Naive thymus-derived CD8-positive, alpha-beta T cell (primary cell): Measurements from ENCODE around the gene CTNNA1. TPM values are rescaled to one million over a fixed set of nuclear protein-coding genes. Genes with fewer than 3 reads are reported as not detected.

Source experiments
- ATAC-seq, 2 donors: fragments of 150-1000 bp; cut with Tn5 transposase in 1 of 2; sonication (Bioruptor Pico), chemical (Tn5 transposase) in 1 of 2; 1 replicate in 1 of 2; 2 replicates in 1 of 2; pipeline ENCODE4 v1.10.0; 2021; ENCODE audit warnings: mild to moderate bottlenecking in 2 of 2, moderate library complexity in 2 of 2
- POLR2A ChIA-PET: fragments of 350-600 bp; sonication (Branson Sonifier 250); formaldehyde crosslinking; loops from one replicate; lab custom pipeline; 2021; ENCODE audit warnings: antibody characterized with exemption; lab: Charles Lee
- DNase-seq, 10 donors: peaks; one replicate each; pipeline versions ENCODE4 v3.0.0 to v3.0.0-alpha.2; 2020 to 2022
- H3K27ac Mint-ChIP-seq, 10 donors: one replicate each; pipeline ENCODE4 v1.8.0; 2020 to 2022; ENCODE audit warnings: mild to moderate bottlenecking in 10 of 10, mixed read lengths in 10 of 10, moderate library complexity in 4 of 10, inconsistent platforms in 1 of 10
- H3K27me3 Mint-ChIP-seq, 5 donors: one replicate each; pipeline ENCODE4 v1.8.0; 2021 to 2022; ENCODE audit warnings: mixed read lengths in 5 of 5
- H3K36me3 Mint-ChIP-seq, 3 donors: one replicate each; pipeline ENCODE4 v1.8.0; 2020 to 2022; ENCODE audit warnings: mixed read lengths in 3 of 3, mild to moderate bottlenecking in 2 of 3, inconsistent platforms in 1 of 3
- H3K4me1 Mint-ChIP-seq, 4 donors: one replicate each; pipeline ENCODE4 v1.8.0; 2021 to 2022; ENCODE audit warnings: mixed read lengths in 4 of 4
- H3K4me3 Mint-ChIP-seq, 10 donors: one replicate each; pipeline ENCODE4 v1.8.0; 2020 to 2022; ENCODE audit warnings: mild to moderate bottlenecking in 10 of 10, mixed read lengths in 10 of 10, moderate library complexity in 6 of 10, inconsistent platforms in 1 of 10
- H3K9me3 Mint-ChIP-seq, 9 donors: one replicate each; pipeline ENCODE4 v1.8.0; 2020 to 2022; ENCODE audit warnings: mixed read lengths in 9 of 9, mild to moderate bottlenecking in 3 of 9, inconsistent platforms in 1 of 9, moderate library complexity in 1 of 9
- polyA plus RNA-seq, 3 donors: library from polyadenylated mRNA; unstranded; fragments of 300-500 nt; fragmentation: Illumina TruSeq; gene quantifications; one replicate each; pipeline ENCODE4 v1.2.3, GENCODE V29; 2021
- total RNA-seq, 8 experiments: library from RNA in 2 of 8; stranded (reverse) in 2 of 8; gene quantifications; one replicate each; pipeline ENCODE4 v1.2.3 and lab custom pipeline; 2021 to 2026

CTNNA1 gene
- total and polyA plus RNA-seq, 5 experiments from 2014 or later, result 0.34 to 5.7 (median 4.0) TPM; not detected in 1

DNA sequence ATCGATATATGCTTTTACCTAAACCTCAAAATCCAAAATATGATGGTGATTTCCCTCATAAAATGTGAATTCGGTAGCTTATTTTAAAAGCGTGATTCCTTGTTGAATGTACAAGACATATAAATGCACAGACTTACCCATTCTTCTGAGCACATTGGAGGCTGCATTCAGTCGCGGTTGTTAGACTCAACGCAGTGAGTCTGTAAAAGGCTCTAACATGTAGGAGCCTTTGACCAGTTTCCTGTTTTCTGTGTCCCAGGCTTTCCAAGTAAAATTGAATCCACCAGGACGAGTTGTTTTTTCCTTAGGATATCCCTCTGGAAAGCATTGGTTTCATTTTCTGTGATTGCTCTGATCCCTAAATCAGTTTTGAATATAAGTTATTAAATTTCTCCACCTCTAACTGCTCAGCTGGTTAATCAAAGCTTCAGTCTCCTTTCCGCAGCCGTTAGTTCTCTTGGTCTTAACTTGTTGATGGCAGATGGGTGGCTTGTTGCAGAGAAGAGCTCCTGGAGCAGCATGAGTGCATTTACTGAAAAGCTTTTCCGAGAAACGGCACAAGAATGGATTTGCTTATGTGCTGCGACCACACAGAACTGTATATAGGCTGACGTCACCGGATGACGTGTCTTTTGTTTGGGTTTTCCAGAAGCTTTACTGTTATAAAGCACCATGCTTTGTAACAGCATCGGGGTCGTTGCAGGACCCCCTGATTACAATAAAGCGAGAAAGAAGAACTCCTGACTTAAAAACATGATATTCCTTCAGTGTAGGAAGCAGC is 121.7 kb downstream of the CTNNA1 start, which contains the start of gene LRRTM2:
Gene LRRTM2 (minus strand): TSS at position 565 of the 781 bp plus-strand sequence. CDS start 424 bp downstream, at position 141.
- Mint-ChIP-seq H3K9me3 (peaks cover 0 to 4% (median 0%) of the 10 kb centered on the region in 9 donors), H3K4me3 (no peak within 1 kb of the TSS), H3K27me3 (peaks cover 6 to 51% (median 31%) of the 10 kb centered on the region in 5 donors), H3K4me1 (peaks cover 7 to 13% (median 11%) of the 10 kb centered on the region in 4 donors), H3K27ac (no peak within 1 kb of the TSS), H3K36me3 (peaks cover 0 to 5% (median 0%) of the 10 kb centered on the region in 3 donors)
- ATAC-seq (no peak), DNase-seq (no peak)
- POLR2A ChIA-PET, result no interaction called here

DNA sequence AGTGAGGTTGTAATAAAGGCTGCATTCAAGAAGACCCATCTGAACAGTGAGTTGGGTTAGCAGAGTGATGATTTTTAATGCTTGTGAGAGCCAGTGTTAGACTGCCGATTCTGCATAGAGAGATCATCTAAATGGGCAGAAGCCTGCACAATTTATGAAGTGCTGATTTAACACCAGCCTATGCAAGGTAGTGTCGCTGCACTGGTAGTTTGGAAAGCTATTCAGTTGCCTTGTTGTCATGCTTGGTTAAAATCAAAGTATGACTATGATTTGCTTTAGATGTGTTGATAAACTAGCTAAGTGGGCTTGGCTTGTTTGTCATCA is 122.3 kb downstream of the CTNNA1 start:
- POLR2A ChIA-PET, result no interaction called here
- ATAC-seq, result no peak
- no peak for DNase-seq

GRCh38 chr5:138875946-138876345 is 122.7 kb downstream of the CTNNA1 start:
- H3K4me1 Mint-ChIP-seq, result peaks cover 7 to 13% (median 12%) of the 10 kb centered on the region in 4 donors
- POLR2A ChIA-PET, result no interaction called here
- no peak overlapping the region for H3K4me3 Mint-ChIP-seq
- H3K36me3 Mint-ChIP-seq, result peaks cover 0 to 5% (median 0%) of the 10 kb centered on the region in 3 donors
- ATAC-seq (no peak), DNase-seq (no peak)
- H3K27ac Mint-ChIP-seq, result no peak overlapping the region
- H3K27me3 Mint-ChIP-seq, result peaks cover 5 to 51% (median 30%) of the 10 kb centered on the region in 5 donors
- peaks cover 0 to 4% (median 0%) of the 10 kb centered on the region in 9 donors for H3K9me3 Mint-ChIP-seq

More for the DNA sequence above, 122.3 kb downstream of the CTNNA1 start:
- Mint-ChIP-seq H3K27ac (no peak overlapping the region), H3K9me3 (peaks cover 0 to 4% (median 0%) of the 10 kb centered on the region in 9 donors), H3K36me3 (peaks cover 0 to 5% (median 0%) of the 10 kb centered on the region in 3 donors), H3K27me3 (peaks cover 4 to 51% (median 28%) of the 10 kb centered on the region in 5 donors), H3K4me3 (no peak overlapping the region), H3K4me1 (peaks cover 7 to 13% (median 12%) of the 10 kb centered on the region in 4 donors)

GRCh38 chr5:138876811-138877210 is 123.6 kb downstream of the CTNNA1 start:
- no peak for DNase-seq
- Mint-ChIP-seq H3K4me3 (no peak overlapping the region), H3K4me1 (peaks cover 3 to 7% (median 6%) of the 10 kb centered on the region in 4 donors), H3K27ac (no peak overlapping the region), H3K9me3 (peaks cover 0 to 4% (median 0%) of the 10 kb centered on the region in 9 donors), H3K36me3 (peaks cover 0 to 5% (median 0%) of the 10 kb centered on the region in 3 donors), H3K27me3 (peaks cover 3 to 57% (median 28%) of the 10 kb centered on the region in 5 donors)
- POLR2A ChIA-PET, result no interaction called here
- no peak for ATAC-seq

GRCh38 chr5:138878437-138879235 is 125.4 kb downstream of the CTNNA1 start:
- peaks cover 0 to 5% (median 0%) of the 10 kb centered on the region in 3 donors for H3K36me3 Mint-ChIP-seq
- no peak overlapping the region for H3K4me3 Mint-ChIP-seq
- no peak overlapping the region for H3K27ac Mint-ChIP-seq
- no peak for DNase-seq
- peaks cover 0 to 4% (median 0%) of the 10 kb centered on the region in 9 donors for H3K9me3 Mint-ChIP-seq
- no peak for ATAC-seq
- peaks cover 7 to 53% (median 25%) of the 10 kb centered on the region in 5 donors for H3K27me3 Mint-ChIP-seq
- POLR2A ChIA-PET, result interaction anchor here (0.7 kb wide), 1 partner anchor 373 kb away, joined by 4 read pairs; no protein-coding TSS in a partner anchor
- peaks cover 0 to 1% (median under 1%) of the 10 kb centered on the region in 4 donors for H3K4me1 Mint-ChIP-seq

- Mint-ChIP-seq H3K4me1 (peaks cover 0 to 1% (median 0%) of the 10 kb centered on the region in 4 donors), H3K27ac (no peak overlapping the region), H3K9me3 (no peaks in the 10 kb centered on the region), H3K4me3 (no peak overlapping the region), H3K36me3 (no peaks in the 10 kb centered on the region), H3K27me3 (peaks cover 8 to 31% (median 10%) of the 10 kb centered on the region in 5 donors)
- ATAC-seq, result no peak
- POLR2A ChIA-PET, result no interaction called here
- no peak for DNase-seq
These were observed 130.0 kb downstream of the CTNNA1 start for GRCh38 chr5:138883211-138883610.

DNA sequence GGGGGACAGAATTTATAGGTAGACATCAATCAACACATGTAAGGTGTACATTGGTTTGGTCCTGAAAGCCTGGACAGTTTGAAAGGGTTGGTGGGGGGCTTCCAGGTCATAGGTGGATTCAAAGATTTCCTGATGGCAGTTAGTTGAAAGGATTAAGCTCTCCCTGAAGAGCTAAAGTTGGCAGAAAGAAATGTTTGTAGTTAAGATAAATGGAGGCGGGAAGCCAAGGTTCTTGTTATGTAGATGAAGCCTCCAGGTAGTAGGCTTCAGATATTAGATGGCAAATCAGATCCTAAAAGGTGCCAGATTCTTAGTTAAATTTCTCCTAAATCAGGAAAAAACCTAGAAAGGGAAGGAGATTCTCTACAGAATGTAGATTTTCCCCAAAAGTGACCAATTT is 130.9 kb downstream of the CTNNA1 start:
- H3K36me3 Mint-ChIP-seq, result peaks cover 0 to 3% (median 0%) of the 10 kb centered on the region in 3 donors
- DNase-seq (no peak), ATAC-seq (no peak)
- POLR2A ChIA-PET, result no interaction called here
- peaks cover 8 to 31% (median 11%) of the 10 kb centered on the region in 5 donors for H3K27me3 Mint-ChIP-seq
- no peaks in the 10 kb centered on the region for H3K9me3 Mint-ChIP-seq
- H3K4me1 Mint-ChIP-seq, result peaks cover 0 to 1% (median 0%) of the 10 kb centered on the region in 4 donors
- H3K4me3 Mint-ChIP-seq, result no peak overlapping the region
- no peak overlapping the region for H3K27ac Mint-ChIP-seq

DNA sequence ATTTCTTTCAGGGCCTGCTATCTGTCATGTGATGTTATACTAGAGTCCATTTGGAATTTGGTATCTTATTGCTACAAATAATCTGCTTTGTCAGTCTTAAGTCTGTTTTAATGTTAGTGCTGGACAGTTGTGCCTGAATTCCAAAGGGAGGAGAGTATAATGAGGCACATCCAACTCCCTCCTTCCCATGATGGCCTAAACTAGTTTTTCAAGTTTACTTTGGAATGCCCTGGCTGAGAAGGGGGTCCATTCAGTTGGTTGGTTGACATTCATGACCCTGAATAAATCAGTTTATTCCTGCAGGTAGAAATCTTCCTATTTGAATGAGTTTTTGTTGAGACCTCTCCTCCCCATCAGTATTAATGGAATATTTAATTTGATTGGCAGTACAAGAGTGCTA is 131.3 kb downstream of the CTNNA1 start:
- peaks cover 0 to 3% (median under 1%) of the 10 kb centered on the region in 3 donors for H3K36me3 Mint-ChIP-seq
- no peak overlapping the region for H3K4me3 Mint-ChIP-seq
- peaks cover 0 to 3% (median under 1%) of the 10 kb centered on the region in 9 donors for H3K9me3 Mint-ChIP-seq
- H3K27me3 Mint-ChIP-seq, result peaks cover 8 to 29% (median 11%) of the 10 kb centered on the region in 5 donors
- POLR2A ChIA-PET, result no interaction called here
- ATAC-seq (no peak), DNase-seq (no peak)
- no peak overlapping the region for H3K27ac Mint-ChIP-seq
- H3K4me1 Mint-ChIP-seq, result peaks cover 0 to 1% (median 0%) of the 10 kb centered on the region in 4 donors

DNA sequence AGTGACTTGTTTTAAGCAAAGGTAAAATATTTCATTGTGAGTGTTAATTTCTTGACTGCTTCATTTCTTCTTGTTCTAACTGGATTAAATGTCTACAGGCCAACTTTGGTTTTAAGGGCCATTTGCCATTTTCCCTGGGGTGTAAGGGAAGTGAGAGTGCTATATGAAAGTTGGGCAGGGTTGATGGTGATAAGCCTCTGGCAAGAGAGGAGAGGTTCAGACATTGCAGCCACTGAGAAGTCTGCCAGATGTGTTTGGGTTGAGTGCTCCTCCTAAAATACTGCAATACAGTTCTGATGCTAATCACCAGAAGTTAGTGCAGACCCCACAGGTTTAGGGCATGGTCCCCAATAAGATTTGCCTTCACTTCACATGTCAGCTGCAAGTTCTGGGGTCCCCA is 136.8 kb downstream of the CTNNA1 start:
- no peak overlapping the region for H3K27ac Mint-ChIP-seq
- ATAC-seq, result no peak
- peaks cover 3 to 24% (median 21%) of the 10 kb centered on the region in 9 donors for H3K9me3 Mint-ChIP-seq
- no peaks in the 10 kb centered on the region for H3K4me1 Mint-ChIP-seq
- DNase-seq, result no peak
- no peak overlapping the region for H3K4me3 Mint-ChIP-seq
- H3K36me3 Mint-ChIP-seq, result peaks cover 0 to 16% (median 12%) of the 10 kb centered on the region in 3 donors
- POLR2A ChIA-PET, result no interaction called here
- peaks cover 0 to 9% (median 6%) of the 10 kb centered on the region in 5 donors for H3K27me3 Mint-ChIP-seq

DNA sequence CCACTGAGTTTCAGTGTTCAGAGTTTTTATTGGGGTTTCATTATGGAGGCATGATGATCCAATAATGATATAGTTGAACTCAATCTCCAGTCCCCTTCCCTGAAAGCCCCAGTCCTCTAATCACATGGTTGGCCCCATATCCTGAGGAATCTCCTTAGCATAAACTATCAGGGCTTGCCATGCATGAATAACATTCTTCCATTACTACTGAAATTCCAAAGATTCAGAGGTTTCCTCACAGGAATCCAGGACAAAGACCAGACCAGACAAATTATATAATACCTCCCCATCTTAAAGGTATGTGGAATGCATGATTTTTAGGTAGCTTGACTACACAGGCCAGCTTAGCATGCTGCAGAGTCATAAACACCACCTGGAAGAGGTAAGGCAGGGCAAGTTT is 137.4 kb downstream of the CTNNA1 start:
- Mint-ChIP-seq H3K27ac (no peak overlapping the region), H3K4me3 (no peak overlapping the region), H3K36me3 (peaks cover 0 to 16% (median 12%) of the 10 kb centered on the region in 3 donors), H3K27me3 (peaks cover 0 to 13% (median 7%) of the 10 kb centered on the region in 5 donors), H3K9me3 (peaks cover 3 to 24% (median 21%) of the 10 kb centered on the region in 9 donors), H3K4me1 (no peaks in the 10 kb centered on the region)
- ATAC-seq (no peak), DNase-seq (no peak)
- POLR2A ChIA-PET, result no interaction called here

DNA sequence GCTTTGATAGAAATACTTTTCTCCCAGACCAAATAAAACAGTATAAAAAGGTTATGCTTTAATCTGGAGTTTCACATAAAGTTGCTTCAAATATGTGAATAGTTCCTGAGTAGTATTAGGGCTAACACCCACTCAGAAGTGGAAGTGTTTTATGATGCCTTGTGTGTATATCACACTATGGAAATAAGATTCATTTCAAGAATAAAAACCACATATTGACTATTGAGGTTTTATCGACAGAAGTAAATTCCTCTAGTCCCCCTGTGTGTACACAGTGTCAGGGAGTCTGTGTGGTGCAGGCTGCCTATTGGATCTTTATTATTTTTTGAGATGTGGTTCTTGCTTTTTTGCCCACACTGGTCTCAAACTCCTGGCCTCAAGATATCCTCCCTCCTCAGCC is 142.7 kb downstream of the CTNNA1 start:
- POLR2A ChIA-PET, result no interaction called here
- Mint-ChIP-seq H3K36me3 (peaks cover 0 to 4% (median 4%) of the 10 kb centered on the region in 3 donors), H3K27me3 (peaks cover 1 to 32% (median 8%) of the 10 kb centered on the region in 5 donors), H3K4me3 (no peak overlapping the region), H3K27ac (no peak overlapping the region), H3K9me3 (peaks cover 0 to 13% (median 6%) of the 10 kb centered on the region in 9 donors), H3K4me1 (peaks cover 0 to 8% (median 3%) of the 10 kb centered on the region in 4 donors)
- DNase-seq (no peak), ATAC-seq (no peak)

GRCh38 chr5:138898299-138898698 is 145.1 kb downstream of the CTNNA1 start:
- no peak overlapping the region for H3K4me3 Mint-ChIP-seq
- peaks cover 0 to 10% (median 4%) of the 10 kb centered on the region in 4 donors for H3K4me1 Mint-ChIP-seq
- no peak for DNase-seq
- no peak for ATAC-seq
- H3K9me3 Mint-ChIP-seq, result peaks cover 0 to 2% (median 0%) of the 10 kb centered on the region in 9 donors
- H3K27ac Mint-ChIP-seq, result no peak overlapping the region
- POLR2A ChIA-PET, result no interaction called here
- H3K27me3 Mint-ChIP-seq, result peaks cover 1 to 48% (median 12%) of the 10 kb centered on the region in 5 donors
- H3K36me3 Mint-ChIP-seq, result no peaks in the 10 kb centered on the region
